Activated gamma-delta T cell treated with anti-CD3 and anti-CD28 coated beads, Interleukin-2, amount 50 U/mL, for 16 hours (primary cell): Measurements from ENCODE around the gene PJA2.
"Not testable (repeated sequence)": the region's sequence is repeated elsewhere in the genome, so short reads cannot be mapped to it uniquely, and the experiment has no call there.

Experiments
- DNase-seq: peaks from one replicate; pipeline ENCODE4 v3.0.0-alpha.2; 2020; ENCODE audit warnings: low read depth

Gene PJA2, protein sequence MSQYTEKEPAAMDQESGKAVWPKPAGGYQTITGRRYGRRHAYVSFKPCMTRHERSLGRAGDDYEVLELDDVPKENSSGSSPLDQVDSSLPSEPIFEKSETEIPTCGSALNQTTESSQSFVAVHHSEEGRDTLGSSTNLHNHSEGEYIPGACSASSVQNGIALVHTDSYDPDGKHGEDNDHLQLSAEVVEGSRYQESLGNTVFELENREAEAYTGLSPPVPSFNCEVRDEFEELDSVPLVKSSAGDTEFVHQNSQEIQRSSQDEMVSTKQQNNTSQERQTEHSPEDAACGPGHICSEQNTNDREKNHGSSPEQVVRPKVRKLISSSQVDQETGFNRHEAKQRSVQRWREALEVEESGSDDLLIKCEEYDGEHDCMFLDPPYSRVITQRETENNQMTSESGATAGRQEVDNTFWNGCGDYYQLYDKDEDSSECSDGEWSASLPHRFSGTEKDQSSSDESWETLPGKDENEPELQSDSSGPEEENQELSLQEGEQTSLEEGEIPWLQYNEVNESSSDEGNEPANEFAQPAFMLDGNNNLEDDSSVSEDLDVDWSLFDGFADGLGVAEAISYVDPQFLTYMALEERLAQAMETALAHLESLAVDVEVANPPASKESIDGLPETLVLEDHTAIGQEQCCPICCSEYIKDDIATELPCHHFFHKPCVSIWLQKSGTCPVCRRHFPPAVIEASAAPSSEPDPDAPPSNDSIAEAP

DNA sequence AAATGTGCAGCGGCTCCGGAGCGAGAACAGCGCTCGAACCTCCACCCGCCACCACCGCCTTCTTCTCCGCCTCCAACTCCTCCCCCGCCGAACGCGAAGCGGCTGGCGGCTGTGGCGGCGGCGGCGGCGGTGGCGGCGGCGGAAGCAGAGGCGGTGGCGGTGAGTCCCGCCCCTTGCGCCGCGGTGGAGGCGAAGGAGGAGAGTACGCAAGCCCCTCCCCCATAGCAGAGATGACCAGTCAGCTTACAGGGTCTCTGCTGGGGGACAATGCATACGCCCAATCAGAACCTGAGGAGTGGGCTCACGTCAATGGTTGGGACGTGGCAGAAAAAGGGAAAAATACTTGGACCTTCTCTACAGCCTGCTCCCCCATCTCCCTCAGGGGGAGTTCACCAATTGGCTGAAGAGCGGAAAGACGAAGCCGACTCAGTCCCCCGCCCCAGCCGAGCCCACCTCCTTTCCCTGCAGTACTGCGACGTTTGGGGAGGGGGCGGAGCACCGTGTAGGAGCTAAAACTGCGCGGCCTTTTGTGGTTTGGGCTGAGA is at the start of gene PJA2:
Gene PJA2, minus strand, starts transcription at position 131 of the 545 bp plus-strand sequence. CDS start 26,541 bp downstream, outside the sequence.
- peak; percentile 93 for DNase-seq

DNA sequence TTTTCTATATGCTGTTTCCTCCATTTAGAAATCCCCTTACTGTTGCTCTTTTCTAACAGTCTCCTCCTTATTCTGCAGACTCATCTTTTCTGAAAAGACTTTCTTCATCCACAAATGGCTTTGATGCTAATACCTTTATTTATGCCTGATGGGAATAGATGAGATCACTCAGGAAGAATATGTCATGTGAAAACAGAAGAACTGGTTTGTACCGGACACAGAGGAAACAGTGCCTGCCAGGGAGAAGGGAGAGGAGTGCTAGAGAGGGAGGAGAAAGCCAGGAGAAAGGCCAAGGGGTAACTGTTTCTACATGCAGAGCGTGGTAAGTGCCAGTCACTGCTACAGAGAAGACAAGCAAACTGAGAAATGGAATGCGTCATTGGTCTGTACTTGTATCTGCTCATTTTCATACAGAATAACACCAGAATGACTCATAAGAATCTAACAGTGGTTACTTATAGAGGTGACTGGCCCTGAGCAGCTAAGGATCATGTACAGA is 45.9 kb upstream of the PJA2 start:
- DNase-seq: no peak

DNA sequence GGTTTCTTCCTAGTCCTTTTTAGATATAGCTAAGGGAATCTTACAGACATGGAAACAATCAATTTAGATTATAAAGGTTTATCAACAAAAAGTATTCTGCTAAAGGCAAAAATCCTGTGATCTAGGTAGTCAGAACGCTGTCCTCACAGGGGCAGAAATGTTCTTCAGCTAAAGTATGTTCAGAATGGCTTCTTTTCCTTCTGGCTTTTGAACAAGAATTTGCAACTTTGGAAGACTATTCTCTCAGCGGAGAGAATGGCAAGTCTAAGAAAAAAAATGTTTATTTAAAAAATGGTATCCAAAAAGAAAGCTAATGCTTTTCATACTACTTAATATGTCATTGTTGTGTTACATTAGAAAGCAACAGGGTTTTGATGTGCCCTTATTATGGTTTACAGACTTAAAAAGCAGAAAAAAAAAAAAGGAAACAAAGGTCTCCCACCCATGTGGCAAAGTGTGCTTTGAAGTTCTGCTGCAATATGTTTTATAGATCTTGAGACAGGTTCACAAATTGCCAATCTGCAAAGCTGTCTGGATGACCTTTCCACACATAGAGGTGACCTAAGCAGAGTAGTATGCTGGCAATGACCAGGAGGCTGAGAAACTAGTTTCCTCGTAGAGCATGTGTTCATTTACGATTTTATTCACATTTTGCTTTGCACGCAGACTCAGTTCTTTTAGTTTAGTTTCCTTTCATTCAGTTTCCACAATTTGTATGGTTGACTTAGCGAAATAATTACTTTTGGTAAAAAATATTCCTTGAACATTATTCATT is 45.1 kb upstream of the PJA2 start:
- DNase-seq: no peak

DNA sequence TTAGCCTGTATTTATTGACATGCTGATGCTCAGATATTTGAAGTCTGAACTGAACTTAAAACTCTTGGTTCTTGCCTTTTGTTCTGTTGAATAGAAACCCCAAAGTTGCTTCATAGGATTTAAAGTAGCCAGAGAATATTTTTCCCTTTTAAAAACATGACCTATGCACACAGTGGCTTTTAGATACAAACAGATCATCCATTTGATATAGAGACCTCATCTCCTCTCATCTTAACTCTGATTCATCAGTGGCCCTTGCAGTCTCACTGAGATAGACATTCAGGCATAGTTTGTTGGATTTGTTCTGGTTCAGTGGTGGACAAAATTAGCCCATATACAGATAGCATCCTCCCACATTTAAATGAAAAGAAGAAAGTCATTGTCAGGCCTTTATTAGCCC is 43.5 kb upstream of the PJA2 start:
- DNase-seq: no peak

DNA sequence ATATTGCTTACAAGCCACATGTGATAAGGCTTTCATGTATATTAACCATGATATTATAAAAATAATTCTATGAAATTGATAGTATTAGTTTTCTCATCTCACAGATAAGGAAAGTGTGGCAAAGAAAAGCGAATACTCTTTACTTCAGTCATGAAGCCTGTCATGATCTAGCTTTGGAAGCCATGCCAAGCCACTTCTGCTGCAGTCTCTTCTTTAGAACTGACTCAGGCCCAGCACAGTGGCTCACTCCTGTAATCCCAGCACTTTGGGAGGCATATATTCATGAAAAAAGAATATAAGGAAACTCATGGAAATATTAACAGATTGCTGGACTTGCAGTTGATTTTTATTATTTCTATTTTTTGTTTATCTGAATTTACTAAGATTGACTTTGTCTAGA is 42.9 kb upstream of the PJA2 start:
- no peak for DNase-seq

DNA sequence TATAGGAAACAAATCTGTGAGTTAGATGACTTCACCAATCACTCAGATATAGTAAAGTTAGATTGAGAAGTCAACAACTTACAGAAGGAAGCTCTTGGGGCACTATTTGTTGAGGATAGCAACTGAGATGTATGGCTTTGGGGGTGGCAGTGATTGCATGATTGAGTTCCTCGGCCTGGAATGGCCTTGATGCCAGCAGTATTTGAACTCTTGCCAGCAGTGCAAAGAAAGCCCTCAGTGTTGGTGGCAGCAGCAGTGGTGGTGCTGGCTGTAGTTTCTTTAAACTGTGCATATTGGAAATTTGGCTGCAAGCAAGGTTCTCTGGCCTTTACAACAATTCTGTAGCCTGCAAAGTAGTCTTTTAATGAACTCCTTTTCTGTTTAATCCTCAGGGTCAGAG is 41.4 kb upstream of the PJA2 start:
- DNase-seq: no peak

DNA sequence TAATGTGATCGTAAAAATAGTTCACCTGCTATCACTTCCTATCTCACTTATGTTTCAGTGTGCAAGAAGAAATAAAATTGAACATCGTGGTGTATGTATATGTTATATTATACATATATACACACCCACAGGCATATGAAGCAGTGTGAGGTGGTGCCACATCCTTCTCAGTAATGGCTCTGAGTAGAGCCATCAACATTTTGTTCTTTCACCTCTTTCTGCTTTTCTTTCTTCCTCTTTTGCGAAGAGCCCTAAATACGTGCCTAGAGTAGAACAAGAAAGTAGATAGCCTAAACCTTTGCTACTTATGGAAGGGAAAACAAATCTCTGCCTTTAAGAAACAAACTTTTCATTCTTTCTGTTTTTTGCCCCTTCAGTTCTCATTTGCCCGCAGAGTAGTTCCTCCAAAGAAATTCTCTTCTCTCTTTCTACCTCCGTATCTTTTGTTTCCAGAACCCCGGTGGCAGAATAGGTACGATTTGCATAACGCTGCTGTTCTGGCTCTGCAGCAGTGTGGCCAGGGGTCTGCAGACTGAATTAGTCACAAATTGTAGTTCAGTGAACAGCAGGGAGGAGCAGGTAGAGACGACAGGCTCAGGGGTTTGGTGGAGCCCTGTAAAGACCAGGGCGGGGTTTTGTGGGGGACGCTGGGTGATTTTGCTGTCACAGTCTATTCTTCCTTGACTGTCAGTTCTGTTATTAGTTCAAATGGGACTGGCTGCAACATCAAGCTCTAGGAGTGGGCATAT is 40.5 kb upstream of the PJA2 start:
- DNase-seq: no peak

DNA sequence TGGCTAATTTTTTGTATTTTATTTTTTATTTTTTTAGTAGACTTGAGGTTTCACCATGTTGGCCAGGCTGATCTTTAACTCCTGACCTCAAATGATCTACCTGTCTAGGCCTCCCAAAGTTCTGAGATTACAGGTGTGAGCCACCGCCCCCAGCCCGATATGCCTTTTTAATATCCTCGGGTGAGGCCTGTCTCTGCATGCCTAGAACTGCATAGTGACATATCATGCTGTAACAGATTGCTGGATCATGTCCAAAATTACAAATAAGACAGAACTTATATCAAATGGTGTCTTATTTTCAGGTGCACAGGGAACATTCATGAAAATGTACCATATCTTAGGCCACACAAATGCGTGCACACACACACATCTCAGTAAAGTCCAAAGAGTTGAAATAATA is 39.1 kb upstream of the PJA2 start:
- DNase-seq: no peak

DNA sequence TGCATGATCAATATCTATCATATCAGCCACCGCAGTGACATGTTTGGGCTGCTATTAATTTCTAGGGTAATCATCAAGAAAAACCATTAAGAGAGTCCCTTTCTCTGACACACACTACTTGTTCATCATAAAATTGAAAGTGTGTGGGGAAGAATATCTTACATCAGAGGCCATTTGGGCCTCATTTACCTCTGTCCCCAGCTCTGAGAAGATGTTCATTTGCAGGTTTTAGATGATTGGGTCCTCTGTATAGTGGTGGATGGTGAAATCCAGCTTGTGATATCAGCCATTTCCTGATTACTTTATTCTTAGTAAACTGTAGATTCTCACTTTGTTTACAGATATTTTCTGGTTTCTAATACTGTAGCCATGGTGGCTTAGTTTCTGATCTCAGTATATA is 29.8 kb upstream of the PJA2 start:
- DNase-seq: no peak

DNA sequence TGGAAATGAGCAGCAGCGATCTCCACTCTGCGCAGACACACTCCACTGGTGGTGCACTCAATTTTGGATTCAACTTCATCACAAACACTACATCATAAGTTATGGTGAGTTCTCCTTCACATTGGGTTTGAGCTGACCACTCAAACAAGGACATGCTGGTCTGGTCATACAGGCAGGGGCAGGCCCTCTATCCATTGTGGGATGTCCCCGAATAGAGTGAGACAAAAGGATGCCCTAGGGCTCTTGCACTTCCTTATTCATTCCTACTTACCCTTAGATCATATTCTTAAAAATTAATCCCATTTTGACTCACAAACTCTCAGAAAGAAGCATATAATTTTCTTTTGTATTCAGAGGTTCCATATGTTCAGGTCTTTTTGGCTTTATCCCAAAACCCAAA is 16.3 kb upstream of the PJA2 start:
- DNase-seq: no peak

DNA sequence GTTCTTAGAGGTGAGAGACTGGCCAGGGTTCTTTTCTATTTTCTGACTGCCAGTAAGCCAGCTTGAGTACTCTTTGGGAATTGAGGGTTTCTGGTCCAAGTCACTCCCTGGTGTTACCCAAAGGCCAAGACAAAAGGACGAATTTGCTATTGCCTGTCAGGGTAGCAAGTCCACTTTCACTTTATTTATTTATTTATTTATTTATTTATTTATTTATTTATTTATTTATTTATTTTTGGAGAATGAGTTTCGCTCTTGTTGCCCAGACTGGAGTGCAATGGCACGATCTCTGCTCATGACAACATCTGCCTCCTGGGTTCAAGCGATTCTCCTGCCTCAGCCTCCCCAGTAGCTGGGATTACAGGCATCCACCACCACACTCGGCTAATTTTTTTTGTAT is 15.7 kb upstream of the PJA2 start:
- not testable (repeated sequence) for DNase-seq

DNA sequence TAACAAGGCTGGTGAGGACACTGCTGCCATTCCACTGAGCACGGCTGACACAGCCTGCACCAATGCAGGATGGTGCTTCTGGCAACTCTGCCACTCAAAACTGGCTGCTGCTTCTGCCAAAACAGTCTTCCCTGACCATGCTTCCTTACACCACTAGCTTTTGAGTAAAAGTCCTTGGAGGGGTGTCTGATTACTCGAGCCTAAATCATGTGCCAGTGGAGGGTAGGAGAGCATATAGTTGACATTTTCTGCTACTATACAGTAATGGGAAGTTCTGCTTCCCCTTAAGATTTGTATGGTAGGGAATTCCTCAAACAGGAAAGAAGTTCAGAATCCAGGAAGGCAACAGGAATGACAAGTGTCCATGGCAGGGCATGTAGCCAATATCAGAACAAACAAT is 12.2 kb upstream of the PJA2 start:
- DNase-seq: no peak

DNA sequence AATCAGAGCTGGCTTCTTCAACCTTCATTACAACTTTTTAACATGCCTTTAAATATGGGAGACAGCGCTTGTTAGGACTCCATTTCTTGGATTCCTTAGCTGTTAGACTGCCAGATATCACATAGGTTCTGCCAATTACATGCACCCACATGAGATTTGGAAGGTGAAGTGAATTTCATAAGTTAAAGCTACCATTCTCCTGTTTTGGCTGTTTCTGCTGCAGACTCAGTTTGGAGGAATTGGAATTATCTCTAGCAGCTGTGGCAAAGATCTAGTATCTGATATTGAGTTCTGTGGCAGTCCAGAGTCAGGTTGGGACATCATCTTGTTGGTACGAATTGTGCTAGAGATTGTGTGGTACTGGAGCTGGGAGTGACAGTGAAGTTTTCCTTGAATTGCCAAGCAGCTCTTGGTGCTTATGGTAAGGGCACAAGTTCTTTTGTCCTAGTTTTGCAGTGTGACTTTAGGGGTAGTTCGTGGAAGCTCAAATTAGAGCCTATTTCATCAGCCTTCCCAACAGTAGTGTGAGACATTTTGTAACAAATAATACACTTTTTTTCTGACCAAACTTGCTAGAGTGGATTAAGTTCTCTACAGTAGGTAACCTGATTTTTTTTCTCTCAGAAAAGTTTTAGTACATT is 9.1 kb upstream of the PJA2 start:
- DNase-seq: no peak

DNA sequence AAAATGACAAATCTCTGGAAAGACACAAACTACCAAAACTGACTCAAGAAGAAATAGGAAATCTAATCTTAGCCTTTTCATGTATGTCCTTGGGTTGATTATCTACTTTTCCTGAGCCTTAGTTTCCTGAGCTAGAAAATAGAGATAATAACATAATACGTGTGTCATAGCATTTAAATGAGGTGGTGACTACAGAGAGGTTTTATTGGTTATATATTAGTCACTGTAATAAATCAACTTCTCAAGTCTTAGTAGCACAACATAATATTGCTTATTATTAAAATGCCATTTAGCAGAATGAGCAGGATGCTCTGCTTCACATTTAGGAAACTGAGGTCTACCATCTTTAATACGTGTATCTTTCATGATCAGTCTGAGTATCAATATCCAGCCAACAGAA is 7.1 kb upstream of the PJA2 start:
- no peak for DNase-seq

DNA sequence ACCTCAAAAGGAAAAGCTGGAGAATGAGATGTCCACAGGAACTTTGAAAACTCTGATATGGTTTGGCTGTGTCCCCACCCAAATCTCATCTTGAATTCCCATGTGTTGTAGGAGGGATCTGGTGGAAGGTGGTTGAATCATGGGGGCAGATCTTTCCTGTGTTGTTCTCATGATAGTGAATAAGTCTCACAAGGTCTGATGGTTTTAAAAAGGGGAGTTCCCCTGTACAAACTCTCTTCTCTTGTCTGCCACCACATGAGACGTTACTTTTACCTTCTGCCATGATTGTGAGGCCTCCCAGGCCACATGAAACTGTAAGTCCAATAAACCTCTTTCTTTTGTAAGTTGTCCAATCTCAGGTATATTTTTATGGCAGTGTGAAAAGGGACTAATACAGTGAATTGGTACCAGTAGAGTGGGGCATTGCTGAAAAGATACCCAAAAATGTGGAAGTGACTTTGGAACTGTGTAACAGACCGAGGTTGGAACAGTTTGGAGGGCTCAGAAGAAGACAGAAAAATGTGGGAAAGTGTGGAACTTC is 4.2 kb upstream of the PJA2 start:
- not testable (repeated sequence) for DNase-seq

DNA sequence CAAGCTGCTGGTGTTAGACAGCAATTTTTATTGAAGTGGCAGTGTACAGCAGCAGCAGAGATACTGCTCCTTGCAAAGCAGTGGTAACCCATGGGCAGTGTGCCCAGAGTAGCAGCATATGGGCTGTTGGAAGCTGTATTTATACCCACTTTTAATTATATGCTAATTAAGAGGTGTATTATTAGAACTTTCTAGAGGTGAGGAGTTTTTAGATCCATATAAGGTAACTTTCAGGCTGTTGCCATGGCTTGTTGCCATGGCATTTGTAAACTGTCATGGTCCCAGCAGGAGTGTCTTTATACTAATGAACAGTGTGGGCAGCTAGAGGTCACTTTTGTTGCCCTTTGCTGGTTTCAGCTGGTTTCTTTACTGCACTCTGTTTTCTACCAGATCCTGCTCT is 3.7 kb upstream of the PJA2 start:
- no peak for DNase-seq

DNA sequence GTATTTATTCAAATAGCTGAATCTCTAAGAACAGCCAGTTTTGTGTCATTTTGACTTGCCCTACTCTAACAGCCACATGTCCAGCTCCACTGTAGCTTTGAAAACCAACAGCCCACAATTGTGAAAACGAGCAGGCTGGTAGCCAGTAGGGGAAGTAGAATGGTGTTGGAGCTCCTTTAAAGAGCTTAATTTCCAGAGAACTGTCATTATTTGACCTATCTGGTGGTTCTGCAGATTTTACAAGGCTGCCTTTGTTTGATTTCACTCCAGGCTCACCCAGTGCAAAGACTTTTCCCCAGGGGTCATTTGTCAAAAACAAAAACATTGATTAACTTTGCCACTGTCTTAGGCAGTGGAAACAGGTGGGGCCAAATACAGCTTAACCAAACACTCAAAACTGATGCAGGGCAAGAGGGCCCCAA is 3.2 kb upstream of the PJA2 start:
- DNase-seq: no peak

DNA sequence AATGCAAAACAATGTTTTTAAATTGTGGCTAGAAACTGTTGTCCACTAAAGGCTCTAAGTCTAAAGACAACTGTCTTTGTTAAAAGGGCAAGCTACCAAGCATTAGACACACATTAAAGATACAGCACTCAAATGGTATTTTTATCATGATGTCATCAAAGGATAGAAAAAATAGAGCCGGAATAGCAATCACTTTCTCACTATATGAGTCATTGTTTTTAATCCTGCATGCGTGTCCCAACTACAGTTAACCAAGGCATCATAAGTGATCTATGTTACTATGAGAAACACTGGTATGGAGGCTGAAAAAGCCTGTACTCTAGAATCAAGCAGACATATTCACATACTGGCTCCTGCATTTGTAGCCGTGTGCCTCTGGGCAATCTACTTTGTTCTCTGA is 1.9 kb upstream of the PJA2 start:
- DNase-seq: no peak

DNA sequence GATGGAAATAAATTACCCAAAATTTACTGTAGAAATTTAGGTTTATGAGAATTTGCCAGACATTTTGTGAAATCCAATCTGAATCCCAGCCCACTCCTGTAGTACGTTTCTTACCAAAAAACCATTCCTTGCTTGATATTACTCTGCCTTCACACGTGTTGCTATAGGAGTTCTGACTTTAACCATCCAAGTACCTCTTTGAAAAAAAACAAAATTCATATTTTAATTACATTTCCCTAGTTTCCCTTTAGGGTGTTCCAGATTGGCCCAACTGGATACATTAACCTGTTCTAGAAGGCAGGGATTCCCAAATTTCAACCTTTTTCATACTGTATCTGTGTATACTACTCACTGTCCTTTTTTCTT is 1.4 kb upstream of the PJA2 start:
- no peak for DNase-seq

DNA sequence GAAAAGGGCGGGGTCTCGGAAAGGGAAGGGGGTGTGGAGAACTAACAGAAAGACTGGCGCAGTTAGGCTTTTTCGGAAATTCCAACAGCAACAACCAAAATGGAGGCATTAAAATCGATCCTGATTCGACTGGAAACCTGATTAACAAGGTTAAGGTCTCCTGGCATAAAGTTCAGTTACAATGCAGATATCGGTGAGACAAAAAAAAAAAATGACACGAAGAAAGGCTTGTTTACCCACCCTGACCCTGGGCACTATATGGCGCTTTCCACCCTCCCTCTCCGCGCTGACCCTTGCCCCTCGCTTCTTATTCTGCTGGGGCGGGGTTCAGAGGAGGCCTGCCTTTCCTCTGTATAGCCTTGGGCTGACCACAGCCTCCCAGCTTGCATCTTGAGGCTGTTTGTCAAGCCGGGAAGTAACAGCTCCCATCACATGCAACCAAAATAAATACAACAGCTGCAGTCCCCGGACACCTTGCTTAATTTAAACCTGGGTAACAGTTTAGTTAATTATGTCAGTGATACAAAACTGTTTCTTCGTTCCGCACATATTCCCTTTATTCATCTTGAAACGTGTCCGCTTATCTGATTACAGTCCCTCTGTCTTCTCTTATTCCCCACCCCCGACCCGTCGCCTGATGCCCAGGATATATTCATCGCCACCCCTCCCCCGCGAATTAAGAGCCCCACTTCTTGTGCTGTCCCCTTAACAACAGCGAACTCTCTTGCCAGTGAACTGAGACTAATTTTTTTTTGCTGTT is 795 bp upstream of the PJA2 start:
- DNase-seq: peak; percentile 4
